Thymus (tissue), 11 donors: Measurements from ENCODE around the gene RBM34. TPM values are rescaled to one million over a fixed set of nuclear protein-coding genes. Genes with fewer than 3 reads are reported as not detected.

Experiments used
- DNase-seq, 9 donors: peaks; one replicate each; pipeline ENCODE4 v3.0.0-alpha.2; 2013; ENCODE audit warnings: low spot score in 9 of 9, low read depth in 6 of 9, missing footprints in 1 of 9
- H3K27ac ChIP-seq, 2 donors: one replicate each; pipeline ENCODE4 v1.5.1; 2013; ENCODE audit warnings: control low read depth in 1 of 2, low read depth in 1 of 2, low read length in 1 of 2, mild to moderate bottlenecking in 1 of 2, moderate library complexity in 1 of 2
- H3K27me3 ChIP-seq, 2 donors: one replicate each; pipeline ENCODE4 v1.5.1; 2013; ENCODE audit warnings: low read length in 1 of 2; ENCODE audit not compliant: control insufficient read depth in 2 of 2, insufficient read depth in 1 of 2
- H3K36me3 ChIP-seq, 2 donors: one replicate each; pipeline ENCODE4 v1.5.1; 2013; ENCODE audit warnings: low read length in 1 of 2, mild to moderate bottlenecking in 1 of 2, moderate library complexity in 1 of 2; ENCODE audit not compliant: control insufficient read depth in 2 of 2, insufficient read depth in 2 of 2
- H3K4me1 ChIP-seq, 2 donors: one replicate each; pipeline ENCODE4 v1.5.1; 2013; ENCODE audit warnings: low read length in 2 of 2; ENCODE audit not compliant: control insufficient read depth in 2 of 2, insufficient read depth in 2 of 2
- H3K4me3 ChIP-seq, 2 donors: one replicate each; pipeline ENCODE4 v1.5.1; 2013; ENCODE audit warnings: low read length in 2 of 2, control low read depth in 1 of 2, mild to moderate bottlenecking in 1 of 2
- H3K9me3 ChIP-seq, 2 donors: one replicate each; pipeline ENCODE4 v1.5.1; 2013; ENCODE audit warnings: low read length in 1 of 2, mild to moderate bottlenecking in 1 of 2; ENCODE audit not compliant: control insufficient read depth in 2 of 2, insufficient read depth in 1 of 2
- WGBS: extraction: QIAGEN DNeasy Blood & Tissue Kit; methylation state at CpG from one replicate; pipeline ENCODE4 v1.1.7; 2013; 5-methylcytosine and 5-hydroxymethylcytosine counted together
- polyA plus RNA-seq: library from polyadenylated mRNA; stranded (reverse); fragments of 200-250 nt; gene quantifications from one replicate; pipeline ENCODE4 v1.2.3, GENCODE V29; 2013
- total RNA-seq: library from RNA; stranded (reverse); fragments of 120-200 nt; gene quantifications from one replicate; pipeline ENCODE4 v1.2.4, GENCODE V29; 2013
- donor health status: healthy.

Gene RBM34
- total and polyA plus RNA-seq, 2 donors = 95.1 to 168 TPM

DNA sequence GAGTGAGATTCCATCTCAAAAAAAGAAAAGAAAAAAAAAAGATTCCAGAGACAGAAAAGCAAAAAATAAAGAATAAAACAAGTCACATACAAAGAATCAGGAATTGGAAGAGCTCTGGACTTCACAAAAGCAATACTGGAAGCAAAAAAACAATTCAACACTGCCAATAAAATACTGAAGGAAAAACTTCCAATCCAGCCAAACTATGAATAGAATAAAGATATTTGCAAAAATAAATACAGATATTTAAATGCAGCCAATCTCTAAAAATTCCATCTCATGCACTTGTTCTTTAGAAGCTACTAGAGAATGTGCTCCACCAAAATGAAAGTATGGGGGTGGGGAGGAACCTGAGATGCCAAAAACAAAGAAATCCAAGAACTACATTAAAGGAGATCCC is 29.4 kb upstream of the RBM34 start:
- no peaks in the 10 kb centered on the region for H3K27me3 ChIP-seq
- H3K36me3 ChIP-seq = peaks cover 10 to 62% of the 10 kb centered on the region in 2 donors
- H3K4me3 ChIP-seq = no peak overlapping the region
- no peak for DNase-seq
- H3K4me1 ChIP-seq = no peaks in the 10 kb centered on the region
- no peak overlapping the region for H3K27ac ChIP-seq
- H3K9me3 ChIP-seq = no peaks in the 10 kb centered on the region

DNA sequence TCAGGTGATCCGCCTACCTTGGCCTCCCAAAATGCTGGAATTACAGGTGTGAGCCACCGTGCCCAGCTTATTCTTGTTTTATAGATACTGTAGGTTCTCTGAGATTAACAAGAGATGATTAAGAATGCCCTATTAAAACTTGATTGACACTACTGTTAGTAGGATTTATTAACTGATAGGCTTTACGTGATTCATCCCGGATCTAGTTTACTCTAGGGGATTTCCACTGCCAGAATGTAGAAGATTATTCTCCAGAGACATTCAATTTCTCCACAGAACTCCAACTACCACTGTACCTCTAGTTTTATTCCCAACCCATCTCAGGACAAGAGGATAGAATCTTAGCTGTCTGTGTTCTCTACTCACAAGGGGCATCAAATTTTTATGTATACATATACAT is 26.3 kb upstream of the RBM34 start:
- no peaks in the 10 kb centered on the region for H3K27me3 ChIP-seq
- 95% methylated on average over 4 of the region's 4 CpGs for WGBS

DNA sequence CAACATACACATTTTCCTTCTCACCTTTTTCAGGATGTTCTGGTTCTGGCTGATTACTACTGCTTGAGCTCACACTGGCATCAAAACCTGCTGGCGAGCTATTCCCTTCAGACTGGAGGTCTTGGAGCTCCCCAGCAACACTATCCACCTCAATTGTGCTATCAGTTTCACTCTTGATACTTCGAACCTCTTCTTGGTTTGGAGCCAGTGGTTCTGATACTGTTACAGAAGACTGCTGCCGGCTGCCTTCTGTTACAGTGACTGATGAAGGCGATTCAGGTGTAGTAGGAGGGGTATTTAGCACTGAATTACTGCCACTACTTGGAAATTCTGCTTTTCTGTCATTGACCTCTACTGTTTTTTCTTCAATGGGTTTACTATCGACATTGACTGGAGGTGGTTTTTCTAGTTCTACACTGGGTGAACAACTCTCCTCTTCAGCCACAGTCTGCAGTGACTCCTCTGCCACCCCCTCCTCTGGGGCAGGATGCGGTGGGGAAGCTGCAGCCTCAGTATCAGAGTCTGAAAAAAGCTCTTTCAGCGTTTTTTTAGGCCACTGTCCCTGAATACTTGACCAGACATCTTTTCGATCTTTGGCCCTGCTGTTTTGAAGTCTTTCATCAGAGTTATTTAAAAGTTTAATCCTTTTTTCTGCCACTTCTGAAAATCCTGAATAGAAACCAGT is 20.7 kb upstream of the RBM34 start:
- H3K36me3 ChIP-seq = peaks cover 17 to 48% of the 10 kb centered on the region in 2 donors
- H3K27me3 ChIP-seq = no peaks in the 10 kb centered on the region
- H3K27ac ChIP-seq = no peak overlapping the region
- no peaks in the 10 kb centered on the region for H3K4me1 ChIP-seq
- DNase-seq = no peak
- H3K9me3 ChIP-seq = no peaks in the 10 kb centered on the region
- no peak overlapping the region for H3K4me3 ChIP-seq
- 97% methylated on average over 8 of the region's 8 CpGs for WGBS

More for the DNA sequence above, 26.3 kb upstream of the RBM34 start:
- no peak overlapping the region for H3K4me3 ChIP-seq
- no peak overlapping the region for H3K27ac ChIP-seq
- H3K9me3 ChIP-seq = no peaks in the 10 kb centered on the region
- DNase-seq = no peak
- peaks cover 8 to 52% of the 10 kb centered on the region in 2 donors for H3K36me3 ChIP-seq
- no peaks in the 10 kb centered on the region for H3K4me1 ChIP-seq

DNA sequence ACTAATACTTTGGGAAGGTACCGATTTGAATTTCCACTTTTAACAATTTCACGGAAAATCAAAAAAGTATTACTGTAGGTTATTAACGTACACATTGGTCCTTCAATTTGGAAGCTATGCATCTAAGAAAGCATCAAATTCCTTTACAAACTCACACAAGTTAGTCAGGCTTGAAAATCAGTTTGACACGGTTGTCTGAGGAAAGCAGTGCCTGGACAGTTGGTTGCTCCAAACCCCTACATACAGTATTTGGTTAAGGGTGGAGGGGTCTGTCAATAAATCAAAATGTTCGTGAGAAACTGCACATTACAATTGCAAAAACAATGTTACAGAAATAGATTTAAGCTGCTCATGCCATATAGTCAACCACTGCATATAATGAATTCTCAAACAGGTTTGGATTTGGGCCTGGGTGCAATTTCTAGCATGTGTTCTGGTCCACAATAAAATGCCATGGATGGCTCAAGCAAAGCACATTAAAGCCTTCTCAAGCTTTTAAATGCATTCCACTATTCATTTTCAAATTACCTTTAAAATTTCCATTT is 19.9 kb upstream of the RBM34 start:
- 96% methylated on average over 5 of the region's 5 CpGs for WGBS
- no peak for DNase-seq
- H3K27me3 ChIP-seq = no peaks in the 10 kb centered on the region
- H3K4me3 ChIP-seq = no peak overlapping the region
- no peak overlapping the region for H3K27ac ChIP-seq
- no peaks in the 10 kb centered on the region for H3K9me3 ChIP-seq
- H3K4me1 ChIP-seq = no peaks in the 10 kb centered on the region
- H3K36me3 ChIP-seq = peaks cover 21 to 49% of the 10 kb centered on the region in 2 donors

DNA sequence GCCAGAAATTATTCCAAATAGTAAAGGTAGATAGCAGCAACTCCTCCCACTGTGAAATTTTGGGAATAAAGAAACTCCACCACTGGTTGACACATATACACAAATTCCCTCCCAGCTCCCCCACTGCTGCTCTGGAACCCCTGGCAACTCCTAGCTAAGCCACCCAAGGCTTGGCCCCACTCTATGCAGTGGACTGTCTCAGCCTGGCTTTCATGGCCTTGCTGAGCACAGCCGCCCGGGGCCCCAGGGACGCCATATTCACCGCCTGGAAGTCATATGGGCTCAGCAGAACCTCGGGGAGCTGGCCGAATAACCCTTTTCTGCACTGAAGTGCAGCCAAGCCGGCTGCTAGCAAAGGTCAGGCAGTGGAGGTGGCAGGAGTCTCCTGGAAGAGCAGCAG is 15.4 kb upstream of the RBM34 start:
- no peaks in the 10 kb centered on the region for H3K4me1 ChIP-seq
- no peaks in the 10 kb centered on the region for H3K9me3 ChIP-seq
- over 99% methylated on average over 7 of the region's 7 CpGs for WGBS
- H3K27ac ChIP-seq = no peak overlapping the region
- H3K4me3 ChIP-seq = no peak overlapping the region
- no peaks in the 10 kb centered on the region for H3K27me3 ChIP-seq
- no peak for DNase-seq
- peaks cover 33 to 64% of the 10 kb centered on the region in 2 donors for H3K36me3 ChIP-seq

DNA sequence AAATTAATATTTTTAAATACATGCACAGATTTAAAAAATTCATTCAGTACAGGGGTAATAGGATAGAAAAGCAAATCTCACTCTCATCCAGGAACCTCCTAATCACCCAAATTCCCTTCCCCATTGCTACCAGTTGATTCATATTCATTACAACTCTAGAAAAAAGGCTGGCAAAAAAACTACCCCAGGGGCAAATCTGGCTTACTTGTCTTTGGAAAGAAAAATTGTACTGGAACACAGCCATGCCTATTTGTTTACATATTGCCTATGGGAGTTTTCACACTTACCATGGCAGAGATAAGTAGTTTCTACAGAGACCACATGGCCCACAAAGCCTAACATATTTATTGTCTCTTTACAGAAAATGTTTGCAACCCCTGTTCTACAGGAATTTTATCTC is 8.9 kb upstream of the RBM34 start:
- no peak for DNase-seq
- no peaks in the 10 kb centered on the region for H3K9me3 ChIP-seq
- no peaks in the 10 kb centered on the region for H3K4me1 ChIP-seq
- H3K27ac ChIP-seq = no peak overlapping the region
- no peak overlapping the region for H3K4me3 ChIP-seq
- H3K27me3 ChIP-seq = no peaks in the 10 kb centered on the region
- peaks cover 39 to 62% of the 10 kb centered on the region in 2 donors for H3K36me3 ChIP-seq

DNA sequence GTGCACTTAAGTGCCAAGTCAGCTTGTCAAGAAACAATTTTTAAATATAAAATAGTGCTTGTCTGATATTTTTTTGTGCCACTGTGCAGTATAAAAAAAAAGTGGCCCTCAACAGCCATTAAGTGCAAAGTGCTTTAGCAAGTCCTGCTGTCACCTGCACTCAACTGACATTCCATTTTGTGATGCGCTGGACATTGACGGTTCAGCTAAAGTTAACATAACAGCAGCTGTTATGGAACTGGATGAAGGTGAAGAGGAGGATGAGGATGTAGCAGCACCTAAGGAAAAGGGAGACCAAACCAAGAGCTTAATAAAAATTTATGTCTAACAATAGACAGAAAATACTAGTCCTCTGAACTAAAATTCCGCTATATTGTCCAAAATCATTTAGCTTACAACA is 7.3 kb upstream of the RBM34 start:
- Histone ChIP-seq H3K27ac (no peak overlapping the region), H3K4me1 (no peaks in the 10 kb centered on the region), H3K9me3 (no peaks in the 10 kb centered on the region), H3K27me3 (no peaks in the 10 kb centered on the region), H3K36me3 (peaks cover 28 to 49% of the 10 kb centered on the region in 2 donors), H3K4me3 (no peak overlapping the region)
- WGBS = 98% methylated on average over 3 of the region's 3 CpGs
- DNase-seq = no peak

DNA sequence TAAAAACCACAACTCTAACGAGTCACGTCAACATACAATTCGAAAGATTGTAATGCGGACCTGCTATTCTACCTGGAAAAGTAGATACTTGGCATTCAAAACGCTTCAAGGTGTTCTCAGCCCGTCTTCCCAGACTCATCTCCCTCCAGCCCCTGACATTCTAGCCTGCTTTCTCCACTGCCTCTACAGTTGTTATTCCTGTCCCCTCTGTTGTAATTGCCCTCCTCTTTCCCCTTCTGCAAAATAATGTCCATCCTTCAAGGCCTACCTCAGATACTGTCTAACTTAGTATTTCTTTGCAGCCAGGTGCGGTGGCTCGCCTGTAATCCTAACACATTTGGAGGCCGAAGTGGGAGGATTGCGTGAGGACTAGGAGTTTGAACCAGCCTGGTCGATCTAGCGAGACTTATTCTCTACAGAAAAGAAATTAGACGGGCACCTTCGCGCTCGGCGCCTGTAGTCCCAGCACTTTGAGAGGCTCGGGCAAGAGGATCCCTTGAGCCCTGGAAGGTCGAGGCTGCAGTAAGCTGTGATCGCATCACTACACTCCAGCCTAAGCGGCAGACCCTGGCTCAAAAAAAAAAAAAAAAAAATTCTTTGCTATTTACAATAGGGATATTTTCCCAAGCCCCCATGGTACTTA is 756 bp upstream of the RBM34 start:
- Histone ChIP-seq H3K9me3 (no peaks in the 10 kb centered on the region), H3K4me3 (peak overlapping the region; percentile 75 to 96), H3K36me3 (peaks cover 14 to 28% of the 10 kb centered on the region in 2 donors), H3K27ac (peak overlapping the region; percentile 75 to 99), H3K27me3 (no peaks in the 10 kb centered on the region), H3K4me1 (peaks cover 12 to 14% of the 10 kb centered on the region in 2 donors)
- peak in 1 of 9 donors; percentile 1 for DNase-seq
- 71% methylated on average over 21 of the region's 21 CpGs for WGBS

DNA sequence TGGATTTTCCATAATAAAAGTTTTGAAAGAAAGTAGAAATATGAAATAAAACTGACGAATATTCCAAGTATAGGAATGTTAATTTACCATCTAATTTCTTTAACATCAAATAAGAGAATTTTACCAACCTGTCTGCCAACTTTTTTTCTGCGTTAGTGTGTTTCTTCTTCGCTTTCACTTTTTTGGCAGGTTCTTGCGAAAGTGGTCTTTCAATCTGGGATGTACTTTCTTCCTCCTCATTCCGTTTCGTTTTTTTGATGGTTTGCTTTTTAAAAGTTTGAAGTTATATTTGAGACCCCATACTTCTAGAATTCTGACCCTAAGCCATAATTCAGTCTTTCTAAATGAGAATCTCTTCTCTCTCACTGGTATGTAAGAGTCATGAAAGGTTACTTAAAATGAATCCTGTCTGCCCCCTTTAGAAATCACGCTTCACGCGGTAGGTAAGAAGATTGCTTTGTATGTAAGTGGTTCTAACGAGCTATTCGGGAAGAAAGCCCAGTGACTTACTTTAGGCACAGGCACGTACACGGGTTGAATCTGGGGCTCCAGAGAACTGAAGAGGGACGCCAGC is 580 bp downstream of the RBM34 start:
- Histone ChIP-seq H3K27me3 (no peaks in the 10 kb centered on the region), H3K4me3 (peak overlapping the region; percentile 75 to 96), H3K36me3 (peaks cover 16 to 36% of the 10 kb centered on the region in 2 donors), H3K9me3 (no peaks in the 10 kb centered on the region), H3K27ac (peak overlapping the region; percentile 75 to 99), H3K4me1 (peaks cover 12 to 14% of the 10 kb centered on the region in 2 donors)
- DNase-seq = peak in 8 of 9 donors; percentile 45 to 85 (median 62)
- WGBS = 15% methylated on average over 14 of the region's 14 CpGs
